Testis (tissue), 3 donors: ENCODE measurements around the gene RFX1. TPM values are rescaled to one million over a fixed set of nuclear protein-coding genes. Genes with fewer than 3 reads are reported as not detected.

Source experiments
- DNase-seq: peaks from one replicate; pipeline ENCODE4 v3.0.0-alpha.2; 2019
- H3K27ac ChIP-seq, 2 donors: fragments of 200-600 bp; sonication (generic); one replicate each; pipeline ENCODE4 v1.5.1; 2019
- H3K27me3 ChIP-seq: fragments of 200-600 bp; sonication (generic); one replicate; pipeline ENCODE4 v1.5.1; 2019
- H3K36me3 ChIP-seq: fragments of 200-600 bp; sonication (generic); one replicate; pipeline ENCODE4 v1.5.1; 2017; ENCODE audit warnings: low read depth; ENCODE audit errors: missing control alignments
- H3K4me1 ChIP-seq: fragments of 200-600 bp; sonication (generic); one replicate; pipeline ENCODE4 v1.5.1; 2019
- H3K4me3 ChIP-seq, 2 donors: fragments of 200-600 bp; sonication (generic); one replicate each; pipeline ENCODE4 v1.5.1; 2017 to 2019
- H3K9me3 ChIP-seq: fragments of 200-600 bp; sonication (generic); one replicate; pipeline ENCODE4 v1.5.1; 2017
- CTCF ChIP-seq, 3 experiments: fragments of 450-650 bp in 2 of 3; fragments of 200-600 bp in 1 of 3; sonication (generic) in 1 of 3; IDR thresholded peaks; one replicate each; pipeline ENCODE4 v1.5.1; 2016 to 2019; ENCODE audit warnings: antibody characterized with exemption in 3 of 3, mild to moderate bottlenecking in 2 of 3, moderate library complexity in 1 of 3
- POLR2A ChIP-seq: fragments of 450-650 bp; IDR thresholded peaks from one replicate; pipeline ENCODE4 v1.6.1; 2017; ENCODE audit warnings: antibody characterized with exemption, mild to moderate bottlenecking, moderate library complexity
- WGBS, 2 donors: methylation state at CpG; one replicate each; pipeline ENCODE4 v1.1.5; 2018; 5-methylcytosine and 5-hydroxymethylcytosine counted together
- intact Hi-C: fragments of 100-400 bp; cut with DNase I; formaldehyde crosslinking; loops from one replicate; pipeline ENCODE4 v1.15.1; 2023; ENCODE audit warnings: low total_unique reads
- polyA plus RNA-seq: library from polyadenylated mRNA; stranded (reverse); fragments of 350-450 nt; fragmentation: Illumina TruSeq; extraction: RNeasy Lipid Tissue Mini Kit (QIAGEN cat#74804); gene quantifications from one replicate; pipeline ENCODE4 v1.2.3, GENCODE V29; 2014; ENCODE audit warnings: low read depth, low replicate concordance; ENCODE audit not compliant: insufficient read depth
- total RNA-seq, 2 donors: library from RNA; depleted of rRNA; stranded (reverse); fragments of >200 nt; gene quantifications; one replicate each; pipeline ENCODE4 v1.2.3, GENCODE V29; 2016

RFX1 gene
- total and polyA plus RNA-seq, 3 donors from 2014 or later = 18.3 to 40.9 (median 24.2) TPM

- TF ChIP-seq CTCF (IDR thresholded peaks at IDR 0.05) (no peak), POLR2A (no peak)
- no peak overlapping the region for H3K4me3 ChIP-seq
- H3K4me1 ChIP-seq = peaks cover 21% of the 10 kb centered on the region
- intact Hi-C loops = no loop called here
- no peaks in the 10 kb centered on the region for H3K36me3 ChIP-seq
- WGBS, 2 donors = 96 to 99% methylated on average over 3 to 9 of the region's 9 CpGs
- H3K27ac ChIP-seq = no peak overlapping the region
- H3K9me3 ChIP-seq = no peaks in the 10 kb centered on the region
- DNase-seq = no peak
- H3K27me3 ChIP-seq = no peaks in the 10 kb centered on the region
Measured at GRCh38 chr19:13982773-13983172, 23.3 kb downstream of the RFX1 start.

GRCh38 chr19:13981988-13982501 lies 24.1 kb downstream of the RFX1 start:
- Histone ChIP-seq H3K36me3 (no peaks in the 10 kb centered on the region), H3K27me3 (no peaks in the 10 kb centered on the region), H3K4me1 (peaks cover 17% of the 10 kb centered on the region), H3K4me3 (no peak overlapping the region), H3K9me3 (no peaks in the 10 kb centered on the region), H3K27ac (no peak overlapping the region)
- DNase-seq = no peak
- TF ChIP-seq POLR2A (no peak), CTCF (IDR thresholded peaks at IDR 0.05) (no peak)
- 93 to 100% methylated on average over 13 to 17 of the region's 17 CpGs for WGBS, 2 donors
- intact Hi-C loops = no loop called here

GRCh38 chr19:13981467-13981866 lies 24.7 kb downstream of the RFX1 start:
- 91 to 96% methylated on average over 8 to 9 of the region's 9 CpGs for WGBS, 2 donors
- TF ChIP-seq POLR2A (no peak), CTCF (IDR thresholded peaks at IDR 0.05) (no peak)
- Histone ChIP-seq H3K4me1 (peaks cover 11% of the 10 kb centered on the region), H3K9me3 (no peaks in the 10 kb centered on the region), H3K4me3 (no peak overlapping the region), H3K27me3 (no peaks in the 10 kb centered on the region), H3K36me3 (no peaks in the 10 kb centered on the region), H3K27ac (no peak overlapping the region)
- intact Hi-C loops = no loop called here
- DNase-seq = no peak

GRCh38 chr19:13981021-13981420 lies 25.1 kb downstream of the RFX1 start:
- intact Hi-C loops = no loop called here
- no peak for DNase-seq
- Histone ChIP-seq H3K9me3 (no peaks in the 10 kb centered on the region), H3K4me1 (peaks cover 7% of the 10 kb centered on the region), H3K27me3 (no peaks in the 10 kb centered on the region), H3K4me3 (no peak overlapping the region), H3K36me3 (no peaks in the 10 kb centered on the region), H3K27ac (no peak overlapping the region)
- 91 to 100% methylated on average over 1 to 4 of the region's 5 CpGs for WGBS, 2 donors
- TF ChIP-seq CTCF (IDR thresholded peaks at IDR 0.05) (no peak), POLR2A (no peak)

- intact Hi-C loops = no loop called here
- no peaks in the 10 kb centered on the region for H3K36me3 ChIP-seq
- TF ChIP-seq POLR2A (no peak), CTCF (IDR thresholded peaks at IDR 0.05) (no peak)
- WGBS, 2 donors = 89 to 100% methylated on average over 3 to 15 of the region's 15 CpGs
- H3K9me3 ChIP-seq = no peaks in the 10 kb centered on the region
- H3K27me3 ChIP-seq = no peaks in the 10 kb centered on the region
- H3K4me3 ChIP-seq = no peak overlapping the region
- no peak for DNase-seq
- no peak overlapping the region for H3K27ac ChIP-seq
- H3K4me1 ChIP-seq = peaks cover 5% of the 10 kb centered on the region
Measured at GRCh38 chr19:13980340-13980739, 25.8 kb downstream of the RFX1 start.
